Panc1 (cell line): ENCODE measurements around the gene SMIM35. TPM values are rescaled to one million over a fixed set of nuclear protein-coding genes. Genes with fewer than 3 reads are reported as not detected.

Source experiments
- ATAC-seq: fragments of 200-7000 bp; cut with Tn5 transposase; 2 replicates; pipeline ENCODE4 v1.9.1; 2020; ENCODE audit warnings: mild to moderate bottlenecking, moderate library complexity
- BruUV-seq: library from RNA; stranded (reverse); fragments of 400-500 nt; replicated peaks from 2 replicates; lab custom pipeline; 2021; lab: Mats Ljungman, UMichigan
- CTCF ChIA-PET: fragments of 300-600 bp; sonication (Branson Sonifier 250); formaldehyde crosslinking; loops from one replicate; lab custom pipeline; 2022; ENCODE audit warnings: antibody characterized with exemption; lab: Charles Lee
- POLR2A ChIA-PET: fragments of 300-600 bp; sonication (Branson Sonifier 250); formaldehyde crosslinking; loops from one replicate; lab custom pipeline; 2022; ENCODE audit warnings: antibody characterized with exemption; lab: Charles Lee
- DNase-seq: peaks from one replicate; pipeline ENCODE4 v3.0.0-alpha.2; 2010; ENCODE audit warnings: low read depth, low spot score
- H3K27ac ChIP-seq: 2 replicates; pipeline ENCODE4 v1.5.1; 2011; ENCODE audit warnings: mild to moderate bottlenecking, low read length, inconsistent platforms
- H3K27me3 ChIP-seq: fragments of 200-500 bp; sonication (Bioruptor generic); 2 replicates; pipeline ENCODE4 v1.6.0; 2014; ENCODE audit warnings: low read length, inconsistent platforms; ENCODE audit not compliant: control insufficient read depth, insufficient read depth
- H3K36me3 ChIP-seq: fragments of 200-500 bp; sonication (Bioruptor generic); 2 replicates; pipeline ENCODE4 v1.5.1; 2014; ENCODE audit warnings: inconsistent platforms, mild to moderate bottlenecking, low read length, moderate library complexity; ENCODE audit not compliant: control insufficient read depth, insufficient read depth
- H3K4me1 ChIP-seq: 2 replicates; pipeline ENCODE4 v1.5.1; 2011; ENCODE audit warnings: inconsistent platforms, mild to moderate bottlenecking, low read length, moderate library complexity; ENCODE audit not compliant: control insufficient read depth, insufficient read depth
- H3K4me3 ChIP-seq, 2 experiments: 2 replicates each; pipeline ENCODE4 v1.5.1; 2011 to 2012; ENCODE audit warnings: low read depth in 2 of 2, low read length in 2 of 2, mild to moderate bottlenecking in 2 of 2, inconsistent platforms in 1 of 2, moderate library complexity in 1 of 2
- H3K9me3 ChIP-seq: fragments of 200-500 bp; sonication (Bioruptor generic); 2 replicates; pipeline ENCODE4 v1.5.1; 2014; ENCODE audit warnings: low read depth, mild to moderate bottlenecking, inconsistent platforms, low read length, moderate library complexity; ENCODE audit not compliant: control insufficient read depth, insufficient read depth
- POLR2AphosphoS5 ChIP-seq: IDR thresholded peaks from 2 replicates; pipeline ENCODE4 v1.6.1; 2012; ENCODE audit warnings: mild to moderate bottlenecking, low read depth, low read length, moderate library complexity
- SIN3A ChIP-seq: IDR thresholded peaks from 2 replicates; pipeline ENCODE4 v1.6.1; 2012; ENCODE audit warnings: low read depth, mild to moderate bottlenecking, low read length, moderate library complexity, borderline replicate concordance; ENCODE audit not compliant: insufficient read depth
- TCF7L2 ChIP-seq: IDR thresholded peaks from 2 replicates; pipeline ENCODE4 v1.6.1; 2011; ENCODE audit warnings: mild to moderate bottlenecking, low read depth, low read length, inconsistent platforms
- in situ Hi-C: cut with HindIII; loops from 2 replicates; pipeline ENCODE4 v1.10.0; 2016; ENCODE audit warnings: low sequenced_read_pairs, low pct_unique_long_range_greater_than_20kb
- intact Hi-C: fragments of 100-400 bp; cut with micrococcal nuclease; formaldehyde crosslinking; loops from one replicate; pipeline ENCODE4 v1.10.0; 2022; ENCODE audit not compliant: unreplicated experiment
- total RNA-seq: library from RNA; stranded (reverse); gene quantifications from one replicate; pipeline ENCODE4 v1.2.1, GENCODE V29; 2021; ENCODE audit not compliant: unreplicated experiment
- TF ChIP-seq, protein P1 (sequence below), 2 experiments: IDR thresholded peaks; 2 replicates each; pipeline ENCODE4 v1.6.1; 2011 to 2012; ENCODE audit warnings: low read depth in 2 of 2, control low read depth in 1 of 2, low read length in 1 of 2, mild to moderate bottlenecking in 1 of 2, moderate library complexity in 1 of 2; ENCODE audit not compliant: insufficient read depth in 1 of 2
- TF ChIP-seq, protein P2 (sequence below): fragments of 450-650 bp; IDR thresholded peaks from 2 replicates; pipeline ENCODE4 v1.5.1; 2017; ENCODE audit warnings: mild to moderate bottlenecking

The SMIM35 gene
- total RNA-seq, 1 experiment from 2014 or later, result not detected

DNA sequence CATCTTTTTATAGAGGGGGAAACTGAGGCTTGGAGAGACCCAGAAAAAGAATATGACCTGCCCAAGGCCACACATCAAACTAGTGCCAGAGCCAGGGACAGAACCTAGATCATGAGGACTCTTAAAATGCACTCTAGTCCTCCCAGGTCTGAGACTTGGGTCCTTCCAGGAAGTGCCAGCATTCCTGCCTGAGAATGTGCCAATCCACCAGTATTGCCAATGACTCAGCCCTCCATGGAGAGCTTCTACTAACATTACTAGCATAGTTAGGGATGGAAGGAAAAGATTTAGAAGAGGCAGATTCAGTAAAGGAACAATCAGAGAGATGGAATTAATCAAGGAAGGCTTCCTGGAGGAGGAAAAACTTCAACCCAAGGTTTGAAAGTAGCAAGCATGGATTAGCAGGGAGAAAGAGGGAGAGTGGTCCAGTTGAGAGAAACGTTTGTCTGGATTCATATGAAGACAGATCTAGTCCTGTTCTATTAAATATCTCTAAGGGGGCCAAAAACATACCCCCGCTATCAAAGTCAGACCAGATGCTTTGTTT, 20.1 kb upstream of the SMIM35 start:
- Histone ChIP-seq H3K4me1 (no peaks in the 10 kb centered on the region), H3K27ac (no peak overlapping the region), H3K27me3 (no peaks in the 10 kb centered on the region; the same call in 1 of the 2 replicates), H3K4me3 (no peak overlapping the region), H3K36me3 (no peaks in the 10 kb centered on the region), H3K9me3 (no peaks in the 10 kb centered on the region)
- intact Hi-C loops, result no loop called here
- DNase-seq (no peak), ATAC-seq (no peak)
- ChIA-PET CTCF (interaction anchor here (0.7 kb wide), 1 partner anchor 26 kb away, joined by 4 read pairs; no protein-coding TSS in a partner anchor), POLR2A (no interaction called here)
- no TSS peak for BruUV-seq
- TF ChIP-seq, protein P1, sequence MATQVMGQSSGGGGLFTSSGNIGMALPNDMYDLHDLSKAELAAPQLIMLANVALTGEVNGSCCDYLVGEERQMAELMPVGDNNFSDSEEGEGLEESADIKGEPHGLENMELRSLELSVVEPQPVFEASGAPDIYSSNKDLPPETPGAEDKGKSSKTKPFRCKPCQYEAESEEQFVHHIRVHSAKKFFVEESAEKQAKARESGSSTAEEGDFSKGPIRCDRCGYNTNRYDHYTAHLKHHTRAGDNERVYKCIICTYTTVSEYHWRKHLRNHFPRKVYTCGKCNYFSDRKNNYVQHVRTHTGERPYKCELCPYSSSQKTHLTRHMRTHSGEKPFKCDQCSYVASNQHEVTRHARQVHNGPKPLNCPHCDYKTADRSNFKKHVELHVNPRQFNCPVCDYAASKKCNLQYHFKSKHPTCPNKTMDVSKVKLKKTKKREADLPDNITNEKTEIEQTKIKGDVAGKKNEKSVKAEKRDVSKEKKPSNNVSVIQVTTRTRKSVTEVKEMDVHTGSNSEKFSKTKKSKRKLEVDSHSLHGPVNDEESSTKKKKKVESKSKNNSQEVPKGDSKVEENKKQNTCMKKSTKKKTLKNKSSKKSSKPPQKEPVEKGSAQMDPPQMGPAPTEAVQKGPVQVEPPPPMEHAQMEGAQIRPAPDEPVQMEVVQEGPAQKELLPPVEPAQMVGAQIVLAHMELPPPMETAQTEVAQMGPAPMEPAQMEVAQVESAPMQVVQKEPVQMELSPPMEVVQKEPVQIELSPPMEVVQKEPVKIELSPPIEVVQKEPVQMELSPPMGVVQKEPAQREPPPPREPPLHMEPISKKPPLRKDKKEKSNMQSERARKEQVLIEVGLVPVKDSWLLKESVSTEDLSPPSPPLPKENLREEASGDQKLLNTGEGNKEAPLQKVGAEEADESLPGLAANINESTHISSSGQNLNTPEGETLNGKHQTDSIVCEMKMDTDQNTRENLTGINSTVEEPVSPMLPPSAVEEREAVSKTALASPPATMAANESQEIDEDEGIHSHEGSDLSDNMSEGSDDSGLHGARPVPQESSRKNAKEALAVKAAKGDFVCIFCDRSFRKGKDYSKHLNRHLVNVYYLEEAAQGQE (IDR thresholded peaks at IDR 0.05; ENCODE audit: insufficient read depth in 1 of 2, low read depth in 2 of 2, low read length in 1 of 2), result no peak
- TF ChIP-seq, protein P2, sequence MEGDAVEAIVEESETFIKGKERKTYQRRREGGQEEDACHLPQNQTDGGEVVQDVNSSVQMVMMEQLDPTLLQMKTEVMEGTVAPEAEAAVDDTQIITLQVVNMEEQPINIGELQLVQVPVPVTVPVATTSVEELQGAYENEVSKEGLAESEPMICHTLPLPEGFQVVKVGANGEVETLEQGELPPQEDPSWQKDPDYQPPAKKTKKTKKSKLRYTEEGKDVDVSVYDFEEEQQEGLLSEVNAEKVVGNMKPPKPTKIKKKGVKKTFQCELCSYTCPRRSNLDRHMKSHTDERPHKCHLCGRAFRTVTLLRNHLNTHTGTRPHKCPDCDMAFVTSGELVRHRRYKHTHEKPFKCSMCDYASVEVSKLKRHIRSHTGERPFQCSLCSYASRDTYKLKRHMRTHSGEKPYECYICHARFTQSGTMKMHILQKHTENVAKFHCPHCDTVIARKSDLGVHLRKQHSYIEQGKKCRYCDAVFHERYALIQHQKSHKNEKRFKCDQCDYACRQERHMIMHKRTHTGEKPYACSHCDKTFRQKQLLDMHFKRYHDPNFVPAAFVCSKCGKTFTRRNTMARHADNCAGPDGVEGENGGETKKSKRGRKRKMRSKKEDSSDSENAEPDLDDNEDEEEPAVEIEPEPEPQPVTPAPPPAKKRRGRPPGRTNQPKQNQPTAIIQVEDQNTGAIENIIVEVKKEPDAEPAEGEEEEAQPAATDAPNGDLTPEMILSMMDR, result no peak
- no peak for TF ChIP-seq SIN3A
- in situ Hi-C loops, result no loop called here

DNA sequence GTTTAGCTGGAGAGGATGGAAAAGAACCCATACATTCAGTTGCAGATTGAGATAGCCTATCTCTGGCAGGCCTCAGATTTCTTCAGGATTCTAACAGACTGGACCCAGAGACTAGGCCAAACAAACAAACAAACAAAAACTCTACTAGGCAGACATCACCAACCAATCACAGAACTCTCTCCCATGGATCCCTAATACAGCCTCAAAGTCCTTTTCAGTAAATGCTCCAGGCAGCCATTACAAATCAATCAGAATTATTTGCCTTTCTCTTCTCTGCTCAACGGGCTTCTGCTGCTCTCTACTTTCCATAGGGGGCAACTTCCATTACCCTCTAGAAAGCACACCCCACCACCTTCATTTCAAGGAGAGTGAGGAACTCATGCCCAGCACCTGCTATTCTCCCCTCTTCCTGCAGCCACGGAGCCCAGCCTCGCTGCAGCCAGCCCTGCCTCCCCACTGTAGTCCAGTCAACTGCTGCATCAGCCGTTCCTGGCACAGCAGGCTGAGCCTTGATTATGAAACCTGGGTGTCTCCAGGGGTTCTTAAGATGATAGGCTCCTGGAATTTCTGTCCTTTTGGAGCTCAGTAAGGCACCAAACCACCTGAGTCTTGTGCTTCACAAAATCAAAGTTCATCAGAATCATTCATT, 19.0 kb upstream of the SMIM35 start:
- DNase-seq (no peak), ATAC-seq (no peak)
- Histone ChIP-seq H3K9me3 (no peaks in the 10 kb centered on the region), H3K4me3 (no peak overlapping the region), H3K27ac (no peak overlapping the region), H3K36me3 (no peaks in the 10 kb centered on the region), H3K4me1 (no peaks in the 10 kb centered on the region), H3K27me3 (no peaks in the 10 kb centered on the region; the same call in 1 of the 2 replicates)
- TF ChIP-seq, protein P1 (IDR thresholded peaks at IDR 0.05; ENCODE audit: insufficient read depth in 1 of 2, low read depth in 2 of 2, low read length in 1 of 2), result no peak
- TF ChIP-seq, protein P2, result no peak
- TF ChIP-seq SIN3A, result no peak
- TF ChIP-seq POLR2AphosphoS5, result no peak
- no peak for TF ChIP-seq TCF7L2
- no TSS peak for BruUV-seq
- ChIA-PET CTCF (no interaction called here), POLR2A (no interaction called here)
- intact Hi-C loops, result no loop called here
- in situ Hi-C loops, result no loop called here
